ENCODE data around the gene SNX20.

GRCh38 chr16:50717494-50717893 is 36.4 kb upstream of the SNX20 start:
- TF ChIP-seq, protein P1, sequence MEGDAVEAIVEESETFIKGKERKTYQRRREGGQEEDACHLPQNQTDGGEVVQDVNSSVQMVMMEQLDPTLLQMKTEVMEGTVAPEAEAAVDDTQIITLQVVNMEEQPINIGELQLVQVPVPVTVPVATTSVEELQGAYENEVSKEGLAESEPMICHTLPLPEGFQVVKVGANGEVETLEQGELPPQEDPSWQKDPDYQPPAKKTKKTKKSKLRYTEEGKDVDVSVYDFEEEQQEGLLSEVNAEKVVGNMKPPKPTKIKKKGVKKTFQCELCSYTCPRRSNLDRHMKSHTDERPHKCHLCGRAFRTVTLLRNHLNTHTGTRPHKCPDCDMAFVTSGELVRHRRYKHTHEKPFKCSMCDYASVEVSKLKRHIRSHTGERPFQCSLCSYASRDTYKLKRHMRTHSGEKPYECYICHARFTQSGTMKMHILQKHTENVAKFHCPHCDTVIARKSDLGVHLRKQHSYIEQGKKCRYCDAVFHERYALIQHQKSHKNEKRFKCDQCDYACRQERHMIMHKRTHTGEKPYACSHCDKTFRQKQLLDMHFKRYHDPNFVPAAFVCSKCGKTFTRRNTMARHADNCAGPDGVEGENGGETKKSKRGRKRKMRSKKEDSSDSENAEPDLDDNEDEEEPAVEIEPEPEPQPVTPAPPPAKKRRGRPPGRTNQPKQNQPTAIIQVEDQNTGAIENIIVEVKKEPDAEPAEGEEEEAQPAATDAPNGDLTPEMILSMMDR (IDR thresholded peaks at IDR 0.05 in 4 of 5, conservative IDR thresholded peaks at IDR 0.05 in 1 of 5), result no peak
- TF ChIP-seq POLR2A (IDR thresholded peaks at IDR 0.05), result no peak

All from gastrocnemius medialis (tissue), 4 donors.